Stimulated activated CD4-positive, alpha-beta T cell treated with anti-CD3 and anti-CD28 coated beads, Interleukin-12 subunit alpha, Interleukin-12 subunit beta, amount 100 ng/mL, for 4 hours (primary cell): Measurements from ENCODE around the gene ABCC9.

ENCODE experiments used
- DNase-seq: peaks from one replicate; pipeline ENCODE4 v3.0.0-alpha.2; 2020

The ABCC9 gene

GRCh38 chr12:21865846-21866245, 75.4 kb downstream of the ABCC9 start:
- no peak for DNase-seq

- no peak for DNase-seq
Observed at GRCh38 chr12:21860534-21860933, 80.7 kb downstream of the ABCC9 start.

GRCh38 chr12:21860128-21860527, 81.1 kb downstream of the ABCC9 start:
- no peak for DNase-seq

DNA sequence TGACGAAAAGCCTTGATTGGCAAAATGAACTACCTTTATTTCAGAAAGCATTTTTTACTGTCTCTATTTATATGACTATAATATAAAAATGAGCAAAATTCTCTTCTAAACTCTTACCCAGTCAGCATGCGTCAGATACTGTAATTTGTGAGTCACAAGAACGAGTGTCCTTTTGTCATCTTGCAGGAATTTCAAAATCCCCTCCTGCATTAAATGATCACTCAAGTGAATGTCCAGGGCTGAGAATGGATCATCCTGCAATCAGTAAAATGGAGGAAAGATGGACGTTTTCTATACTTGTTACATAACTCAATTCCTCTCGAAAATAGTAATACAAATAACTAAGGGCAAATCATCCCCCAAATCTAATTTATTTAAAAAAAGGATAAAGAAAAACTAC, 89.0 kb downstream of the ABCC9 start:
- no peak for DNase-seq

DNA sequence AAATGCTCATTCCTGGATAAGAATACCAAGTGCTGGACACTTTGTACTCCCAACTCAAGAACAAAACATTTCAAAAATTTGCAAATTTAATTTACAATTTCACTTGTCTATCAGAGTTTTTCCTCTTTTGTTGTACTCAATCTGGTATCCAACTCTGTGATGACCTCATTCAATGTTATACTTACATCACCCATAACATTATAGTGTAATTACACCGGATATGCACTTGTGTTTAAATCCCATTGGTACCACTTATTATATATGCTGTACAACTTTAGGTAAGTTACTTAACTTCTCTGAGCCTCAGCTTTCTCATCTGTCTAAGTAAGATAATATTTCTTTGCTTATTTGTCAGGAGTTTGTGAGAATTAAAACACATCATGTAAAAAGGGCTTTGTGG, 90.1 kb downstream of the ABCC9 start:
- DNase-seq = no peak

- no peak for DNase-seq
Observed at GRCh38 chr12:21850419-21850818, 90.8 kb downstream of the ABCC9 start.

- no peak for DNase-seq
Observed at GRCh38 chr12:21849878-21850277, 91.3 kb downstream of the ABCC9 start.

DNA sequence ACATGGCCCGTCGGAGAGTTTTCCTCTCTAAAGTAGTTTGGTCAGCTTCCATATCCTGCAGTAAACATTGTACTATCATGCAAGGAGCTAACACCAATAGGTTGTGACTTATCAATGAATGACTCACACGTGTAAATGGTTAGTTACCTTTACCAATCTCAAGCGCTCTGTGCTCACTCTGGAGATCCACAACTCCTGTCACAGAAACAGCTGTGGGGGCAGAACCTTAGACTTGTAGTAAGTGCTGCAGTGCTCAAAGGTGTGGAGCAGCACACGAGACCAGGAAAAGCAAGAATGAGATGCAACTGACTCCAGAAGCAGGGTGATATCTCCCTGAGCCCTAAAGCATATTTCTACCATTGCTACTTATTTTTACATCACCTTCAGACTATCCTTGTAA, 93.0 kb downstream of the ABCC9 start:
- no peak for DNase-seq

- DNase-seq = no peak
Observed at GRCh38 chr12:21843795-21844194, 97.4 kb downstream of the ABCC9 start.

GRCh38 chr12:21839776-21840175, 101.5 kb downstream of the ABCC9 start:
- DNase-seq = no peak

DNA sequence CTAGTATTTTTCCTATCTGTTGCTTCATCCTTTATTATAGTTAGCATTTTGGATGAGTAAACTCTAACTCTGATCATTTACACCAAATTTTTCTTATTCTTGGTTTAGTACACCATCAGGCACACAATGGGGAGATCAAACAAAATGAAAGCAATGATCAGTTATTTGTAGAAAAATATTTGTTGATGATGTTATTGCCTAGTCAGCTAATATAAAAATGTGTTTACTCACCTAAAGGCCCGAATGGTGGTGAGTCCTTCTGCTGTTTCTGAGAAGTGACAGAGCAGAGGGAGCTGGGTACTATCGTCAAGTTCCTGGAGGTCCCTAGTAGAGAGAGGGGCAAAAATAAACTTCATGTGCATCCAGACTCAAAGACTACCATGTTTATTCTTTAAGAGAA, 103.4 kb downstream of the ABCC9 start:
- no peak for DNase-seq

DNA sequence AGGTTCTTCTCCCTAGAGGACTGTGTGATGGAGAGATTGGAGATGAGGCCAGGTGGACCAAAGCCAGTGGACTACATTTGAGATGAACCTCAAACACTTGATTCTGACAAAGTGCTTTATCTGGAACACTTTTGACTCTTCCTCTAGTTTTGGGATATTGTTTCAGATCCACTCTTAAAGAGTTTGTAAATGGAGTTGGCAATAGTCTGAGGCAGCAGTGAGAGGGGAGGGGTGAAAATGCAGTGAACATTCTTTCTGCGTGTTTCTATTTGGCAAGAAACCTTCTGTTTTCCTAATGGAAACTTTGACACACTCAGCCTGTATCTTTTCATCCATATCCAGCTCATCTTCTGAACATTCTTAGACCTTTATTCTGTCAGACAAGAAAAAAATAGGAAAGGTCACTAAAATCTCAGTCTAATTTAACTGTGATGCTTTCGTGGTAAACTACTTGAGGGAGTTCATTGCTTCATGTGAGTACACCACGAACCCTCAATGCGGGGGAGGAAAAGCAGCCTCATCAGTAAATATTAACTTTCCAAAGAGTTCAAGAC, 109.4 kb downstream of the ABCC9 start:
- DNase-seq = no peak

DNA sequence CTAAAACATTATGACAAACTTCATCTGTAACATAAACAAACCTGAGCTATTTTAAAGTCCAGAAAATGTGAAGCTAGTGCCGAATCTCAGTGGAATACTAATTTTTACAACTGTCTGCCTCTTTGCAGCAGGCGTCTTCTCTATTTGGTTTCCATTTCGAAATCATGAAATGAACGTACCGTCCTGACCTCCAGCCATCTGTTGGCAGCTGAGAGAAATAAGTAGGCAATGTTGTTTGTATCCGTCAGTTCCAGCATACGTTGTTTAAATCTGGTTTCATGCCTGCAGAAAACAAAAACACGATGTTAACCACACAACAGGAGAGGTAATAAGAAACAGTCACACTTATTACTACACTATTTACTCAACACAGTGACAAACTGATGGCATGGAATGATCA, 112.4 kb downstream of the ABCC9 start:
- no peak for DNase-seq

- DNase-seq = no peak
Observed at GRCh38 chr12:21828136-21828775, 113.0 kb downstream of the ABCC9 start.

DNA sequence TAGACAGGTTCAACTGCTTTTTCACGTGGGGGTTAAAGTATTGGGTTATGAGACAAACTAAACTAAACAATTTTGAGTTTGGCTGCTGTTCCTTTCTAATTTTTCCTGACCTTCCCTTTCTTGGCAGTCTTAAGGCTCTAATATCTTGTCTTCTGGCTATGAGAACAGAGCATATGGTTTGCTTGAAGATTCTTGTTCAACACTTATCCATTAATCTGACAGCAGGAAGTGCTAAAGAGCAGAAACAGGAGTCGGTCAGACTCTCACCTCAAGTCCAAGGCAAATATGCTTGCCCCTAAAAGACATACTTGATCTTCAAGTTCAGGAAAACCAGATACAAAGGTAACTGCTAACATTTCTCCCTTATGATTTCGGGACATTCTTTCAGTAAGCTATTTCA, 114.1 kb downstream of the ABCC9 start:
- DNase-seq = no peak

GRCh38 chr12:21826618-21826910, 114.7 kb downstream of the ABCC9 start:
- DNase-seq = no peak

GRCh38 chr12:21825886-21826617, 115.2 kb downstream of the ABCC9 start:
- no peak for DNase-seq

DNA sequence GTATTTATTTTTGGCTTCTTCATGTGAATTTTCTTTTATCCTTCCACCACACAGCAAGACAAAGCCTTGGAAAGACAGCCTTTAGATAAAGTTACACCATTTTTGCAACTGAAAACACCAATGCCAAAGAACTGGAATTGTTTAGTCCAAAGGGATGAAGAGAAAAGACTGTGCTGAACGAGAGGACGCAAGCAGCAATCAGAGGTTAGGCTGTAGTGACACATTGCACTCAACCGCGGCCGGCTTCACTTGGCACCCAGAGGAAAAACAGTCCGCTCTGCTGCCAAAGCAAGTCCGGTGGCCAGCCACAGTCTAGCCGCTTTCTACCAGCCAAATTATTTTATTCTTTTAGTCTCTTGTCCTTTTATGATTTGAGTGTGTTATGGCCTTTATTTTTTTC, 117.6 kb downstream of the ABCC9 start:
- DNase-seq = no peak

DNA sequence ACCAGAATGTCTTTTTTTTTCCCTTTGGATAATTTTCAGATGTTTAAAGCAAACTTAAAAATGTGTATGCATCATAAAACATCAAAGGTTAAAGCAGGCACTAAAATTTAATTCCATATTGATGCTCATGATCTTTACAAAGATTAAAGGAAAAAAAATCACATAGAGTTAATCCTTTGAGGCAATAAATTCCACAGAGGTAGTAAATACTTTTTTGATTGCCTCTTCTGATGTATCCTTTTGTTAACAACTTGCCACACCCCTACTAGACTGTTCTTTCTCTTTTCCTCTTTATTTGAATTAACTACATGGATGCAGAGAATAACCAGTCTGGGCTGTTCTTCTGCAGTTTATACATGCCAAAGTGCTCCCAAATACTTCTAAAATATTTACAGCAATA, 121.5 kb downstream of the ABCC9 start:
- no peak for DNase-seq

DNA sequence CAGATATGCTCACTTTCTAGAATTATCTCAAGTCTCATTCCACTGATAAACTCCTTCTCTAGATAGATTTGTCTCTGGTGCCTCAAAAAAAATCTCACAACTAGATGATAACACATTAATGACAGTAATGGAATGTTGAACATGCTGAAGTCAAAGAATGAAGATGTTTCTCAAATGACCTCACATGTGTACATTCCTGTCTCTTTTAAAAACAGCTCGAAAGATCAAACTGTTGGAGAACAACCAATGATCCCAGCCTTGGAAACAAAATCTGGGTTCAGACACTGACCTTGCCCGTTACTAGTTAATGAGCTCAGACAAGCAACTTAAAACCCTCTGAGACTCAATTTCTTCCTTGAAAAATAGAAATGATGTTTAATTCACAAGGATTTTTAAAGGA, 122.0 kb downstream of the ABCC9 start:
- no peak for DNase-seq

GRCh38 chr12:21818627-21819026, 122.6 kb downstream of the ABCC9 start:
- DNase-seq = no peak

GRCh38 chr12:21815306-21816062, 125.7 kb downstream of the ABCC9 start:
- DNase-seq = no peak

GRCh38 chr12:21814814-21815213, 126.4 kb downstream of the ABCC9 start:
- DNase-seq = no peak

GRCh38 chr12:21814327-21814726, 126.9 kb downstream of the ABCC9 start:
- DNase-seq = no peak
